Erythroblast (primary cell): ENCODE results near the gene SLAIN2.
"Not testable (repeated sequence)": the region's sequence is repeated elsewhere in the genome, so short reads cannot be mapped to it uniquely, and the experiment has no call there.

Experiments
- DNase-seq, 2 experiments: peaks; one replicate each; lab custom pipeline; 2025; lab: John Stamatoyannopoulos, UW
- GATA1 ChIP-seq: IDR thresholded peaks from 2 replicates; pipeline ENCODE4 v1.6.1; 2011; ENCODE audit warnings: low read depth, mild to moderate bottlenecking, control low read depth, low read length, moderate library complexity
- POLR2A ChIP-seq: IDR thresholded peaks from 2 replicates; pipeline ENCODE4 v1.6.1; 2011; ENCODE audit warnings: mild to moderate bottlenecking, low read length

The SLAIN2 gene

GRCh38 chr4:48340965-48341775 lies at the start of gene SLAIN2:
TSS of gene SLAIN2 (plus strand) at chr4:48341529. CDS start at chr4:48341740, 211 bp downstream.
- TF ChIP-seq GATA1 (no peak), POLR2A (peak; percentile 96)
- DNase-seq, result peak; percentile 99

GRCh38 chr4:48292218-48292790 lies 49.0 kb upstream of the SLAIN2 start:
- not testable (repeated sequence) for DNase-seq

- no peak for DNase-seq
- TF ChIP-seq GATA1, result no peak
- no peak for TF ChIP-seq POLR2A
Observed at GRCh38 chr4:48295116-48295515, 46.2 kb upstream of the SLAIN2 start.

- DNase-seq, result no peak
- TF ChIP-seq GATA1, result no peak
Observed at GRCh38 chr4:48296365-48296764, 45.0 kb upstream of the SLAIN2 start.

GRCh38 chr4:48297256-48297846 lies 44.0 kb upstream of the SLAIN2 start:
- TF ChIP-seq GATA1 (no peak), POLR2A (no peak)
- DNase-seq, result no peak

GRCh38 chr4:48299560-48299959 lies 41.8 kb upstream of the SLAIN2 start:
- TF ChIP-seq GATA1, result no peak
- TF ChIP-seq POLR2A, result no peak
- DNase-seq, result no peak

- no peak for TF ChIP-seq POLR2A
- no peak for TF ChIP-seq GATA1
- DNase-seq, result no peak
Observed at GRCh38 chr4:48300004-48300403, 41.3 kb upstream of the SLAIN2 start.

- TF ChIP-seq POLR2A, result no peak
- no peak for TF ChIP-seq GATA1
- no peak for DNase-seq
Observed at GRCh38 chr4:48305508-48305907, 35.8 kb upstream of the SLAIN2 start.

- DNase-seq, result no peak
- TF ChIP-seq POLR2A (no peak), GATA1 (no peak)
Observed at GRCh38 chr4:48307528-48307927, 33.8 kb upstream of the SLAIN2 start.

- TF ChIP-seq GATA1, result no peak
- no peak for TF ChIP-seq POLR2A
- no peak for DNase-seq
Observed at GRCh38 chr4:48308901-48309300, 32.4 kb upstream of the SLAIN2 start.

GRCh38 chr4:48311896-48312295 lies 29.4 kb upstream of the SLAIN2 start:
- DNase-seq, result no peak
- TF ChIP-seq GATA1 (no peak), POLR2A (no peak)

- not testable (repeated sequence) for DNase-seq
Observed at GRCh38 chr4:48314746-48315145, 26.6 kb upstream of the SLAIN2 start.

GRCh38 chr4:48315728-48316630 lies 25.4 kb upstream of the SLAIN2 start:
- peak; percentile 68 to 71 for DNase-seq
- TF ChIP-seq POLR2A, result no peak
- TF ChIP-seq GATA1, result no peak

GRCh38 chr4:48321312-48321711 lies 20.0 kb upstream of the SLAIN2 start:
- no peak for TF ChIP-seq GATA1
- no peak for TF ChIP-seq POLR2A

More at GRCh38 chr4:48321312-48321711, 20.0 kb upstream of the SLAIN2 start:
- DNase-seq, result no peak
